Kidney (tissue), 14 donors: ENCODE results near the gene UBE4B. TPM values are rescaled to one million over a fixed set of nuclear protein-coding genes. Genes with fewer than 3 reads are reported as not detected.

Experiments used
- DNase-seq, 5 donors: peaks; one replicate each; pipeline ENCODE4 v3.0.0-alpha.2; 2013 to 2020
- FAIRE-seq: peaks from 2 replicates; lab custom pipeline; 2012; peaks lifted over from hg19 to GRCh38; lab: Jason Lieb, UNC
- H3K27ac ChIP-seq, 2 donors: one replicate each; pipeline ENCODE4 v1.7.0; 2013; ENCODE audit warnings: low read depth in 2 of 2, low read length in 2 of 2, inconsistent platforms in 1 of 2
- H3K27me3 ChIP-seq: one replicate; pipeline ENCODE4 v1.7.1; 2013; ENCODE audit warnings: low read length, inconsistent platforms; ENCODE audit not compliant: control insufficient read depth, insufficient read depth
- H3K36me3 ChIP-seq, 3 donors: one replicate each; pipeline versions ENCODE4 v1.7.0 to v1.7.1; 2013; ENCODE audit warnings: low read length in 3 of 3, control low read depth in 1 of 3, inconsistent platforms in 1 of 3; ENCODE audit not compliant: insufficient read depth in 3 of 3, control insufficient read depth in 2 of 3
- H3K4me1 ChIP-seq, 3 donors: one replicate each; pipeline versions ENCODE4 v1.7.0 to v1.7.1; 2013; ENCODE audit warnings: low read length in 3 of 3, inconsistent platforms in 1 of 3, low read depth in 1 of 3; ENCODE audit not compliant: control insufficient read depth in 2 of 3, insufficient read depth in 2 of 3
- H3K4me3 ChIP-seq, 3 donors: one replicate each; pipeline versions ENCODE4 v1.7.0 to v1.8.1; 2013; ENCODE audit warnings: low read length in 3 of 3, control low read depth in 1 of 3, inconsistent platforms in 1 of 3
- H3K9ac ChIP-seq, 3 donors: one replicate each; pipeline versions ENCODE4 v1.7.0 to v1.7.1; 2013; ENCODE audit warnings: low read length in 3 of 3, control low read depth in 1 of 3, inconsistent platforms in 1 of 3
- H3K9me3 ChIP-seq, 3 donors: one replicate each; pipeline versions ENCODE4 v1.7.0 to v1.7.1; 2013; ENCODE audit warnings: low read length in 3 of 3, control low read depth in 1 of 3, inconsistent platforms in 1 of 3; ENCODE audit not compliant: control insufficient read depth in 2 of 3, insufficient read depth in 1 of 3
- CTCF ChIP-seq: IDR thresholded peaks from 3 replicates; pipeline ENCODE4 v1.5.1; 2012; ENCODE audit warnings: mild to moderate bottlenecking, moderate library complexity, borderline replicate concordance; ENCODE audit not compliant: insufficient read depth; ENCODE audit errors: extremely low read depth
- intact Hi-C: fragments of 100-400 bp; cut with DNase I; formaldehyde crosslinking; loops from one replicate; pipeline ENCODE4 v1.11.1; 2022
- polyA plus RNA-seq: library from polyadenylated mRNA; stranded (reverse); fragments of 350-450 nt; fragmentation: Illumina TruSeq; extraction: RNeasy Lipid Tissue Mini Kit (QIAGEN cat#74804); gene quantifications from one replicate; pipeline ENCODE4 v1.2.3, GENCODE V29; 2014; ENCODE audit warnings: low read depth, low replicate concordance; ENCODE audit not compliant: insufficient read depth
- total RNA-seq: library from RNA; stranded (reverse); fragmentation: NEBNext Ultra II Directional; extraction: Animal tissue kit (Norgen Biotek cat#: 25700); gene quantifications from one replicate; pipeline ENCODE4 v1.2.1, GENCODE V29; 2021
- donor health status: control.
- donor health status: control.
- donor health status: control.
- donor health status: control.
- donor health status: control.
- donor health status: DM: yes; HTN: yes; CAD: no.
- donor health status: Normal renal cell carcinoma (clear cell type).

Gene UBE4B
- total and polyA plus RNA-seq, 2 donors from 2014 or later = 13.3 to 33.5 TPM

GRCh38 chr1:10177876-10178275 is 145.1 kb downstream of the UBE4B start:
- no peak for DNase-seq
- no peaks in the 10 kb centered on the region for H3K27me3 ChIP-seq
- no peak for TF ChIP-seq CTCF
- no peak overlapping the region for H3K27ac ChIP-seq
- intact Hi-C loops = no loop called here
- H3K36me3 ChIP-seq = peaks cover 2 to 18% (median 14%) of the 10 kb centered on the region in 3 donors
- H3K4me3 ChIP-seq = no peak overlapping the region
- H3K9ac ChIP-seq = no peak overlapping the region
- FAIRE-seq = no peak
- no peaks in the 10 kb centered on the region for H3K9me3 ChIP-seq
- no peaks in the 10 kb centered on the region for H3K4me1 ChIP-seq

GRCh38 chr1:10178597-10179405 is 146.0 kb downstream of the UBE4B start:
- Histone ChIP-seq H3K4me1 (no peaks in the 10 kb centered on the region), H3K27ac (no peak overlapping the region), H3K9me3 (no peaks in the 10 kb centered on the region), H3K9ac (no peak overlapping the region), H3K4me3 (no peak overlapping the region), H3K27me3 (no peaks in the 10 kb centered on the region), H3K36me3 (peaks cover under 1 to 16% (median 10%) of the 10 kb centered on the region in 3 donors)
- DNase-seq (peak in 1 of 5 donors; percentile 16), FAIRE-seq (no peak)
- intact Hi-C loops = no loop called here
- no peak for TF ChIP-seq CTCF

- TF ChIP-seq CTCF = no peak
- H3K9ac ChIP-seq = no peak overlapping the region
Measured at GRCh38 chr1:10179406-10180091, 146.8 kb downstream of the UBE4B start.

More at GRCh38 chr1:10179406-10180091, 146.8 kb downstream of the UBE4B start:
- intact Hi-C loops = no loop called here
- H3K27me3 ChIP-seq = no peaks in the 10 kb centered on the region
- H3K4me3 ChIP-seq = no peak overlapping the region
- H3K4me1 ChIP-seq = no peaks in the 10 kb centered on the region
- no peaks in the 10 kb centered on the region for H3K9me3 ChIP-seq
- no peak overlapping the region for H3K27ac ChIP-seq
- peaks cover 0 to 16% (median 10%) of the 10 kb centered on the region in 3 donors for H3K36me3 ChIP-seq
- FAIRE-seq (no peak), DNase-seq (peak in 3 of 5 donors; percentile 34 to 55 (median 38))
